Measurements from ENCODE around the gene GALNT2.

DNA sequence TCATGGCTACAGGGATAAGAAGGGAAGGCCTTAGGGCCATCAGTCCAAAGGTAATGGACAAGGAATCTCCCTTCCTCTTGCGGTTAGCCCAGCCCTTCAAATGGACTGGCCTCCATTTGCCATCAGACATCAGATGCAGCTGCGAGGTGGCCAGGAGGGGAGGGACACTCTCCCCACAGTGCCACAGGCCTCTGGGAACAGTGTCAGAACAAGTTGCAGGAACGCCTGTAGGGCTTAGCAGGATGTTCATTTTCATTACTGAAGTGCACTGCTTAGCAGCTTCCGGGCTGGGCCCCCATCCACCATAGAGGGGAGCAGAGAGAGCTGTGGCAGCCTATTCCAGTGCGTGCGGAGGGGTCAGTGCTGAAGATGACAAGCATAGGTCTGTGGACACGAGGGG, 127.5 kb downstream of the GALNT2 start:
- TF ChIP-seq CTCF (IDR thresholded peaks at IDR 0.05; ENCODE audit: poor library complexity) (no peak), EZH2phosphoT487 (IDR thresholded peaks at IDR 0.05; ENCODE audit: low read depth, severe bottlenecking, unreplicated experiment) (no peak), EZH2 (IDR thresholded peaks at IDR 0.05; ENCODE audit: borderline replicate concordance) (no peak)
